ENCODE data around the gene ZRANB2. TPM values are rescaled to one million over a fixed set of nuclear protein-coding genes. Genes with fewer than 3 reads are reported as not detected.

The ZRANB2 gene
- polyA plus RNA-seq, 3 donors from 2014 or later: 17.0 to 53.8 (median 47.2) TPM

DNA sequence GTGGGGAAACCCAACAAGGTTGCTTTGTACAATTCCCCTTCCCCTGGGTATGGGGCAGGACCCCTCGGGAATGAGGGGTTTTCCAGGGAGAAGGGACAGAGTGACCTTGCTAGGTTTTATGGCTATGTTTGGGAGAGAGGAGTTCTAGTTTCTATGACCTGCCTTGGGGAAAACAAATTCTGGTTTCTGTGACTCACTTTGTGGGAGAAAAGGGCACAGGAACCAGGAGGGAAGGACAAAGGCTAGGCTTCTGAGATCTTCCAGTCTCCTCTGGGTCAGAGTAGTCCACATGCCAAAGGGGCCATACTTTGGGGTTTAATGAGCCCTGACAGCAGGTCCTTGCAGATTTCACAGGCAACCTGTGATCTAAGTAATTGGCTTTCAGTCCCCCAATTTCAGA is 27.7 kb downstream of the ZRANB2 start:
- H3K36me3 Mint-ChIP-seq: no peaks in the 10 kb centered on the region
- H3K27me3 Mint-ChIP-seq (ENCODE audit: low read depth in 3 of 3): peaks cover 6 to 18% (median 10%) of the 10 kb centered on the region in 3 donors
- no peak for DNase-seq
- H3K4me1 Mint-ChIP-seq: peaks cover 0 to 22% of the 10 kb centered on the region in 2 donors
- H3K27ac Mint-ChIP-seq: peak overlapping the region in 1 of 6 donors; percentile 60
- no peaks in the 10 kb centered on the region for H3K9me3 Mint-ChIP-seq
- H3K4me3 Mint-ChIP-seq: no peak overlapping the region

DNA sequence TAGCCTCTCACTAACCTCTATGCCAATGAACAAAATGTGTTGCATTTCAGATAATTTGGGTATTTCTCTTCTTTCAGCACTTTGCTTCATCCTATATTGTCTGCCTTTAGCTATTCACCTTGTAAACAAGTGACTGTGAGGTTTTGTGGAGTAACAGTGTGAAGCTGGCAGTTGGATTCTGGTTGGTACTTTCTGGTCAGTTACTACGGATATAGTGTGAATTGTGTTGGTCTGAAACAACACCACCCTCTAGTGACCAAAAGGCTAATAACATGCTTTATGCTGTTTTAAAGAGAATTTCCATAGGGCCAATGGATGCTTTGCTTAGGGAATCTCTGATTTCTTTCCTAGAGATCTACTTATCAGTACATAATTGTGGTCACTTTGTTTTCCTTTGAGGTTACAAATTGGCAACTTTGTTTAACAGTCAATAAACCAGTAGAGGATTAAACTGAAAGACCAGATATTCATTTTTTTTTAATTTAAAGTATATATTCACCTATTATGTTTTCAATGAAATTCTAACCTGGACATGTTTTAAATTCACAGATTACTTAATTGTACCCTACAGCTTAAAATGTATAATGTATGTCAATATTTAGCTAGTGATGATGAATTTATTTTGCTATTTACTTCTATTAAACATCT is 30.8 kb downstream of the ZRANB2 start:
- no peak overlapping the region for H3K27ac Mint-ChIP-seq
- H3K36me3 Mint-ChIP-seq: no peaks in the 10 kb centered on the region
- peaks cover 17 to 32% of the 10 kb centered on the region in 2 donors for H3K4me1 Mint-ChIP-seq
- no peaks in the 10 kb centered on the region for H3K9me3 Mint-ChIP-seq
- no peak overlapping the region for H3K4me3 Mint-ChIP-seq
- H3K27me3 Mint-ChIP-seq (ENCODE audit: low read depth in 3 of 3): peaks cover 14 to 36% (median 16%) of the 10 kb centered on the region in 3 donors
- peak; percentile 49 to 52 (median 51) for DNase-seq

- Mint-ChIP-seq H3K27me3 (ENCODE audit: low read depth in 3 of 3) (peaks cover 14 to 46% (median 16%) of the 10 kb centered on the region in 3 donors), H3K36me3 (no peaks in the 10 kb centered on the region), H3K9me3 (no peaks in the 10 kb centered on the region), H3K27ac (no peak within 1 kb of the TSS), H3K4me1 (peaks cover 17 to 30% of the 10 kb centered on the region in 2 donors), H3K4me3 (peak within 1 kb of the TSS; percentile 70 to 82 (median 79))
- peak in 2 of 3 donors; percentile 19 to 24 for DNase-seq
Measured at GRCh38 chr1:71047635-71048607, 32.9 kb downstream of the ZRANB2 start, which contains the start of gene PTGER3. TSS of gene PTGER3 (minus strand) at chr1:71047816. CDS start at chr1:71047577, 239 bp downstream.

DNA sequence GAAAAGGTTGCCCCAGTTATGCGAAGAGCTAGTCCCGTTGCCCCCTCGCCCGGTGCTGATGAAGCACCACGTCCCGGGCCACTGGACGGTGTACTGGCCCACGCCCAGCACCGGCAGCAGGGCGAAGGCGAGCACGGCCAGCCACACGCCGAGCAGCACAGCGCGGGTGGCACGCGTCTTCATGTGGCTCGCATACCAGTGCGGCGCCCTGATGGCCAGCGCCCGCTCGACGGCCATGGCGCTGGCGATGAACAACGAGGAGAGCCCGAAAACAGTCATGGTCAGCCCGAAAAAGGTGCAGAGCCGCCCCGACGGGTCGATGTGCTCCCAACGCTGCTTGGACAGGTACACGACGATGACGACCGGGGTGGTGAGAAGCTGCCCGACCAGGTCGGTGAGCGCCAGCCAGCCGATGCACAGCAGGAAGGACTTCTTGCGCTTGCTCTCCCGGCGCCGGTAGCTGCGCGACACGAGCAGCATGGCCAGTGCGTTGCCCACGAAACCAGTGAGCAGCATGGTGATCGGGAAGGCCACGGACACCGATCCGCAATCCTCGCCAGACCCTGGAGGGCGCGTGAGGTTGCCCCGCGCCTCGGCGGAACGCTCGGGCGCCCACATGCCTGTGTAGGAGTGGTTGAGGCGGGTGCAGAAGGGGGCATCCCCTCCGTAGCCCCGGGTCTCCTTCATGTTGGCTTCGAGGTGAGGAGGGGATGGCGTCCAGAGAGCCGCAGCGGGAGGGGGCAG is 33.8 kb downstream of the ZRANB2 start:
- H3K36me3 Mint-ChIP-seq: no peaks in the 10 kb centered on the region
- no peaks in the 10 kb centered on the region for H3K9me3 Mint-ChIP-seq
- H3K4me1 Mint-ChIP-seq: peaks cover 17 to 30% of the 10 kb centered on the region in 2 donors
- H3K27ac Mint-ChIP-seq: no peak overlapping the region
- peak in 2 of 3 donors; percentile 9 to 13 for DNase-seq
- peaks cover 14 to 46% (median 16%) of the 10 kb centered on the region in 3 donors for H3K27me3 Mint-ChIP-seq (ENCODE audit: low read depth in 3 of 3)
- peak overlapping the region; percentile 70 to 82 (median 79) for H3K4me3 Mint-ChIP-seq

DNA sequence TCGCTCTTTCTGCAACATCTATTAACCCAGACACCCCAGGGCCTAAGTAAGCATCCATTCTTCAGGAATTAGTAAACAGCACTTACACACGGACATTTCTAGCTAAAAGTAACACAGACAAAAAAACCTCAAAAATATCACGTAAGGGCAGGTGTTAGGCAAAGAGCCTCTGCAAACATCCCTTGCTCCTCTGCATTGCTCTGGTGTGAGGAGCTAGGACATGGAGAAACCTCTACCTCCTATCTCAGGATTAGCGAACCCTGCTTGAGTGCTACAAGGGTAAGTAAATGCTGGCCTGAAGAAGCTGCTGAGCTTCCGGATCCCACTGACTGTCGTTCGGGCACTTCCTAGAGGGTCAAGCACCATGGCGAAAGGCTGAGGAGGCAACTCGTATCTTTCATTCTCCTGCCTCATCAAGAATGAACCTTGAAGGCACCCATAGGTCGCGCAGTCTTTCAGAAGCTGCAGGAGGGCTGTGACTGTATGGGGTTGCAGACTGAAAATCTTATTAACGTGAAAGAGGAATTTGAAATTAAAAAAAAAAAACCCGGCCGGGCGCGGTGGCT is 35.3 kb downstream of the ZRANB2 start:
- H3K9me3 Mint-ChIP-seq: no peaks in the 10 kb centered on the region
- H3K27ac Mint-ChIP-seq: no peak overlapping the region
- peak overlapping the region in 3 of 5 donors; percentile 10 to 60 (median 43) for H3K4me3 Mint-ChIP-seq
- H3K4me1 Mint-ChIP-seq: peaks cover 17 to 30% of the 10 kb centered on the region in 2 donors
- H3K36me3 Mint-ChIP-seq: no peaks in the 10 kb centered on the region
- no peak for DNase-seq
- H3K27me3 Mint-ChIP-seq (ENCODE audit: low read depth in 3 of 3): peaks cover 16 to 47% (median 17%) of the 10 kb centered on the region in 3 donors

- Mint-ChIP-seq H3K4me1 (peaks cover 17 to 30% of the 10 kb centered on the region in 2 donors), H3K27ac (no peak overlapping the region), H3K36me3 (no peaks in the 10 kb centered on the region), H3K9me3 (no peaks in the 10 kb centered on the region), H3K4me3 (no peak overlapping the region), H3K27me3 (ENCODE audit: low read depth in 3 of 3) (peaks cover 13 to 46% (median 17%) of the 10 kb centered on the region in 3 donors)
- no peak for DNase-seq
Measured at GRCh38 chr1:71044833-71045232, 36.0 kb downstream of the ZRANB2 start.

- DNase-seq: no peak
- Mint-ChIP-seq H3K27ac (no peak overlapping the region), H3K36me3 (no peaks in the 10 kb centered on the region), H3K27me3 (ENCODE audit: low read depth in 3 of 3) (peaks cover 6 to 33% (median 11%) of the 10 kb centered on the region in 3 donors), H3K4me3 (no peak overlapping the region), H3K9me3 (no peaks in the 10 kb centered on the region), H3K4me1 (peaks cover 16 to 24% of the 10 kb centered on the region in 2 donors)
Measured at GRCh38 chr1:71043065-71043464, 37.8 kb downstream of the ZRANB2 start.

- Mint-ChIP-seq H3K9me3 (no peaks in the 10 kb centered on the region), H3K4me3 (no peak overlapping the region), H3K27me3 (ENCODE audit: low read depth in 3 of 3) (peaks cover 6 to 29% (median 7%) of the 10 kb centered on the region in 3 donors), H3K27ac (no peak overlapping the region), H3K36me3 (no peaks in the 10 kb centered on the region), H3K4me1 (peaks cover 8 to 14% of the 10 kb centered on the region in 2 donors)
- DNase-seq: no peak
Measured at GRCh38 chr1:71041806-71042205, 39.0 kb downstream of the ZRANB2 start.

GRCh38 chr1:71039661-71040262 is 41.1 kb downstream of the ZRANB2 start:
- Mint-ChIP-seq H3K27me3 (ENCODE audit: low read depth in 3 of 3) (peaks cover 0 to 15% (median 3%) of the 10 kb centered on the region in 3 donors), H3K4me1 (no peaks in the 10 kb centered on the region), H3K9me3 (no peaks in the 10 kb centered on the region), H3K4me3 (no peak overlapping the region), H3K36me3 (no peaks in the 10 kb centered on the region), H3K27ac (no peak overlapping the region)
- DNase-seq: no peak

DNA sequence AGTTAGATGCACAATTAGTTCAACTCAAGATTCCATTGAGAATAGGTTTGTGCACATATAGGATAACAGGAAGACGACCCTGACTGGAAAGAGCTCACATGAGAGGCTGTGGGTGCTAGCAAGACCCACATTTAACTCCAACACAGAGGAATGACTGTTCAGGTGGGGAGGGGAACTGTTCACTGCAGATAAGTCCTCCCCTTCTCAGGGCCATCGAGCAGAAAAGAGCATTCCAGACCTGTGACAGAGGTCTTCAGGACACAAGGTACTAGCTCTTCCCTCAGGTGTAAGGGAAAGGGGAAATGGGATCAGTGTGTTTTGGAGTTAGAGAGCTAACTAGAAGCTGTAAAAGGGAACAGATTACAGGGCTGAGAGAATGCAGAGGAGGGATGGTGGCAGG is 41.9 kb downstream of the ZRANB2 start:
- peaks cover 0 to 15% (median 3%) of the 10 kb centered on the region in 3 donors for H3K27me3 Mint-ChIP-seq (ENCODE audit: low read depth in 3 of 3)
- DNase-seq: no peak
- H3K4me1 Mint-ChIP-seq: no peaks in the 10 kb centered on the region
- no peak overlapping the region for H3K27ac Mint-ChIP-seq
- H3K4me3 Mint-ChIP-seq: no peak overlapping the region
- no peaks in the 10 kb centered on the region for H3K9me3 Mint-ChIP-seq
- no peaks in the 10 kb centered on the region for H3K36me3 Mint-ChIP-seq

- no peak overlapping the region for H3K4me3 Mint-ChIP-seq
- H3K4me1 Mint-ChIP-seq: no peaks in the 10 kb centered on the region
- no peak for DNase-seq
- no peaks in the 10 kb centered on the region for H3K9me3 Mint-ChIP-seq
- no peaks in the 10 kb centered on the region for H3K36me3 Mint-ChIP-seq
- H3K27ac Mint-ChIP-seq: no peak overlapping the region
- peaks cover 0 to 8% (median 3%) of the 10 kb centered on the region in 3 donors for H3K27me3 Mint-ChIP-seq (ENCODE audit: low read depth in 3 of 3)
Measured at GRCh38 chr1:71037829-71038620, 42.8 kb downstream of the ZRANB2 start.

DNA sequence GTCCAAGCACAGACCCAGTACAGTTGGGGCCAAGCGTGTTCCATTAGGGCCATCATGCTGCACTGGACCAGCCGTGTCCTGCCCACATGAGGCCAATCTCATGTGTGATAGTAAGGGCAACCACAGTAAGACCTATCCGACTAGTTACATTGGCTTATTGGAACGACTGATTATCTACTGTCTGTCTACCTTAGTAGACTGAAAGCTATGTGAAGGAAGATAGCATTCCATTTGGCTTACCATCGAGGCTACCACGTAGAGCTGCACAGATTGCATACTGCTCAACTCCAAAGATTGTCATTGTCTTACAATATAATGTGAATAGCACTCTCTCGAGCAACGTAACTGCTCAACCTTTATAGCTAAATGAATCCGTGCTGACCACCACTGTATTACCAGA is 43.8 kb downstream of the ZRANB2 start:
- Mint-ChIP-seq H3K4me1 (no peaks in the 10 kb centered on the region), H3K4me3 (no peak overlapping the region), H3K36me3 (no peaks in the 10 kb centered on the region), H3K9me3 (no peaks in the 10 kb centered on the region), H3K27me3 (ENCODE audit: low read depth in 3 of 3) (peaks cover 0 to 9% (median 3%) of the 10 kb centered on the region in 3 donors), H3K27ac (no peak overlapping the region)
- no peak for DNase-seq

Data from immature natural killer cell (primary cell).